ENCODE results near the gene NOP9.

NOP9 gene

GRCh38 chr14:24339284-24340151 is 39.9 kb downstream of the NOP9 start, which contains the start of gene RIPK3:
Gene RIPK3 (minus strand): TSS chr14:24339991. CDS start chr14:24339826, 165 bp downstream.
- no peak for DNase-seq (ENCODE audit: low read depth, low spot score)
- TF ChIP-seq YY1 (IDR thresholded peaks at IDR 0.05; ENCODE audit: insufficient read depth, insufficient read length) (no peak), SUZ12 (IDR thresholded peaks at IDR 0.05; ENCODE audit: extremely low read depth, insufficient read depth, insufficient read length) (no peak), ZNF274 (IDR thresholded peaks at IDR 0.05; ENCODE audit: low read depth, low read length) (no peak)
- Histone ChIP-seq H3K27me3 (ENCODE audit: insufficient read depth, insufficient read length) (peaks cover 18% of the 10 kb centered on the region), H3K4me3 (ENCODE audit: insufficient read length, low read depth) (no peak within 1 kb of the TSS), H3K9ac (ENCODE audit: insufficient read length, low read depth) (no peak within 1 kb of the TSS), H3K36me3 (ENCODE audit: insufficient read depth, insufficient read length, low read length) (no peaks in the 10 kb centered on the region), H3K9me3 (ENCODE audit: insufficient read depth, low read length) (no peaks in the 10 kb centered on the region), H3K4me1 (ENCODE audit: insufficient read depth, insufficient read length) (no peaks in the 10 kb centered on the region)

- Histone ChIP-seq H3K9me3 (ENCODE audit: insufficient read depth, low read length) (no peaks in the 10 kb centered on the region), H3K27me3 (ENCODE audit: insufficient read depth, insufficient read length) (peaks cover 7% of the 10 kb centered on the region), H3K9ac (ENCODE audit: insufficient read length, low read depth) (no peak overlapping the region), H3K4me3 (ENCODE audit: insufficient read length, low read depth) (no peak overlapping the region), H3K4me1 (ENCODE audit: insufficient read depth, insufficient read length) (no peaks in the 10 kb centered on the region), H3K36me3 (ENCODE audit: insufficient read depth, insufficient read length, low read length) (no peaks in the 10 kb centered on the region)
- DNase-seq (ENCODE audit: low read depth, low spot score): no peak
- no peak for TF ChIP-seq SUZ12 (IDR thresholded peaks at IDR 0.05; ENCODE audit: extremely low read depth, insufficient read depth, insufficient read length)
- no peak for TF ChIP-seq YY1 (IDR thresholded peaks at IDR 0.05; ENCODE audit: insufficient read depth, insufficient read length)
- no peak for TF ChIP-seq ZNF274 (IDR thresholded peaks at IDR 0.05; ENCODE audit: low read depth, low read length)
These were observed 41.0 kb downstream of the NOP9 start for GRCh38 chr14:24340606-24341005.

- Histone ChIP-seq H3K27me3 (ENCODE audit: insufficient read depth, insufficient read length) (no peaks in the 10 kb centered on the region), H3K36me3 (ENCODE audit: insufficient read depth, insufficient read length, low read length) (no peaks in the 10 kb centered on the region), H3K4me1 (ENCODE audit: insufficient read depth, insufficient read length) (peaks cover 4% of the 10 kb centered on the region), H3K9me3 (ENCODE audit: insufficient read depth, low read length) (no peaks in the 10 kb centered on the region), H3K4me3 (ENCODE audit: insufficient read length, low read depth) (no peak overlapping the region), H3K9ac (ENCODE audit: insufficient read length, low read depth) (no peak overlapping the region)
- no peak for DNase-seq (ENCODE audit: low read depth, low spot score)
- no peak for TF ChIP-seq ZNF274 (IDR thresholded peaks at IDR 0.05; ENCODE audit: low read depth, low read length)
- TF ChIP-seq SUZ12 (IDR thresholded peaks at IDR 0.05; ENCODE audit: extremely low read depth, insufficient read depth, insufficient read length): no peak
- TF ChIP-seq YY1 (IDR thresholded peaks at IDR 0.05; ENCODE audit: insufficient read depth, insufficient read length): no peak
These were observed 43.2 kb downstream of the NOP9 start for GRCh38 chr14:24342889-24343288.

GRCh38 chr14:24343795-24344660 is 44.4 kb downstream of the NOP9 start:
- DNase-seq (ENCODE audit: low read depth, low spot score): no peak
- H3K36me3 ChIP-seq (ENCODE audit: insufficient read depth, insufficient read length, low read length): no peaks in the 10 kb centered on the region
- H3K4me3 ChIP-seq (ENCODE audit: insufficient read length, low read depth): no peak overlapping the region
- no peak overlapping the region for H3K9ac ChIP-seq (ENCODE audit: insufficient read length, low read depth)
- H3K9me3 ChIP-seq (ENCODE audit: insufficient read depth, low read length): no peaks in the 10 kb centered on the region
- H3K27me3 ChIP-seq (ENCODE audit: insufficient read depth, insufficient read length): no peaks in the 10 kb centered on the region
- TF ChIP-seq YY1 (IDR thresholded peaks at IDR 0.05; ENCODE audit: insufficient read depth, insufficient read length): no peak
- no peak for TF ChIP-seq ZNF274 (IDR thresholded peaks at IDR 0.05; ENCODE audit: low read depth, low read length)
- no peak for TF ChIP-seq SUZ12 (IDR thresholded peaks at IDR 0.05; ENCODE audit: extremely low read depth, insufficient read depth, insufficient read length)
- H3K4me1 ChIP-seq (ENCODE audit: insufficient read depth, insufficient read length): peaks cover 4% of the 10 kb centered on the region

- H3K4me3 ChIP-seq (ENCODE audit: insufficient read length, low read depth): no peak overlapping the region
- H3K4me1 ChIP-seq (ENCODE audit: insufficient read depth, insufficient read length): peaks cover 7% of the 10 kb centered on the region
- no peaks in the 10 kb centered on the region for H3K27me3 ChIP-seq (ENCODE audit: insufficient read depth, insufficient read length)
- no peaks in the 10 kb centered on the region for H3K36me3 ChIP-seq (ENCODE audit: insufficient read depth, insufficient read length, low read length)
- TF ChIP-seq YY1 (IDR thresholded peaks at IDR 0.05; ENCODE audit: insufficient read depth, insufficient read length) (no peak), SUZ12 (IDR thresholded peaks at IDR 0.05; ENCODE audit: extremely low read depth, insufficient read depth, insufficient read length) (no peak), ZNF274 (IDR thresholded peaks at IDR 0.05; ENCODE audit: low read depth, low read length) (no peak)
- H3K9ac ChIP-seq (ENCODE audit: insufficient read length, low read depth): no peak overlapping the region
- DNase-seq (ENCODE audit: low read depth, low spot score): no peak
- H3K9me3 ChIP-seq (ENCODE audit: insufficient read depth, low read length): no peaks in the 10 kb centered on the region
These were observed 47.5 kb downstream of the NOP9 start for GRCh38 chr14:24347134-24347533.

GRCh38 chr14:24348186-24348585 is 48.5 kb downstream of the NOP9 start:
- no peaks in the 10 kb centered on the region for H3K9me3 ChIP-seq (ENCODE audit: insufficient read depth, low read length)
- no peaks in the 10 kb centered on the region for H3K36me3 ChIP-seq (ENCODE audit: insufficient read depth, insufficient read length, low read length)
- peaks cover 7% of the 10 kb centered on the region for H3K4me1 ChIP-seq (ENCODE audit: insufficient read depth, insufficient read length)
- DNase-seq (ENCODE audit: low read depth, low spot score): no peak
- H3K4me3 ChIP-seq (ENCODE audit: insufficient read length, low read depth): no peak overlapping the region
- H3K9ac ChIP-seq (ENCODE audit: insufficient read length, low read depth): no peak overlapping the region
- H3K27me3 ChIP-seq (ENCODE audit: insufficient read depth, insufficient read length): no peaks in the 10 kb centered on the region
- TF ChIP-seq SUZ12 (IDR thresholded peaks at IDR 0.05; ENCODE audit: extremely low read depth, insufficient read depth, insufficient read length) (no peak), YY1 (IDR thresholded peaks at IDR 0.05; ENCODE audit: insufficient read depth, insufficient read length) (no peak), ZNF274 (IDR thresholded peaks at IDR 0.05; ENCODE audit: low read depth, low read length) (no peak)

- Histone ChIP-seq H3K9me3 (ENCODE audit: insufficient read depth, low read length) (no peaks in the 10 kb centered on the region), H3K27me3 (ENCODE audit: insufficient read depth, insufficient read length) (no peaks in the 10 kb centered on the region), H3K4me3 (ENCODE audit: insufficient read length, low read depth) (no peak overlapping the region), H3K9ac (ENCODE audit: insufficient read length, low read depth) (no peak overlapping the region), H3K4me1 (ENCODE audit: insufficient read depth, insufficient read length) (peaks cover 7% of the 10 kb centered on the region), H3K36me3 (ENCODE audit: insufficient read depth, insufficient read length, low read length) (no peaks in the 10 kb centered on the region)
- TF ChIP-seq ZNF274 (IDR thresholded peaks at IDR 0.05; ENCODE audit: low read depth, low read length) (no peak), YY1 (IDR thresholded peaks at IDR 0.05; ENCODE audit: insufficient read depth, insufficient read length) (no peak), SUZ12 (IDR thresholded peaks at IDR 0.05; ENCODE audit: extremely low read depth, insufficient read depth, insufficient read length) (no peak)
- no peak for DNase-seq (ENCODE audit: low read depth, low spot score)
These were observed 50.1 kb downstream of the NOP9 start for GRCh38 chr14:24349742-24350141.

Data from NT2/D1 (cell line).